ENCODE data around the gene FAM163B. TPM values are rescaled to one million over a fixed set of nuclear protein-coding genes. Genes with fewer than 3 reads are reported as not detected.

Gene FAM163B
- polyA plus RNA-seq, 1 of the 3 experiments (the other 2 are of a cell fraction), result 0.05 TPM

DNA sequence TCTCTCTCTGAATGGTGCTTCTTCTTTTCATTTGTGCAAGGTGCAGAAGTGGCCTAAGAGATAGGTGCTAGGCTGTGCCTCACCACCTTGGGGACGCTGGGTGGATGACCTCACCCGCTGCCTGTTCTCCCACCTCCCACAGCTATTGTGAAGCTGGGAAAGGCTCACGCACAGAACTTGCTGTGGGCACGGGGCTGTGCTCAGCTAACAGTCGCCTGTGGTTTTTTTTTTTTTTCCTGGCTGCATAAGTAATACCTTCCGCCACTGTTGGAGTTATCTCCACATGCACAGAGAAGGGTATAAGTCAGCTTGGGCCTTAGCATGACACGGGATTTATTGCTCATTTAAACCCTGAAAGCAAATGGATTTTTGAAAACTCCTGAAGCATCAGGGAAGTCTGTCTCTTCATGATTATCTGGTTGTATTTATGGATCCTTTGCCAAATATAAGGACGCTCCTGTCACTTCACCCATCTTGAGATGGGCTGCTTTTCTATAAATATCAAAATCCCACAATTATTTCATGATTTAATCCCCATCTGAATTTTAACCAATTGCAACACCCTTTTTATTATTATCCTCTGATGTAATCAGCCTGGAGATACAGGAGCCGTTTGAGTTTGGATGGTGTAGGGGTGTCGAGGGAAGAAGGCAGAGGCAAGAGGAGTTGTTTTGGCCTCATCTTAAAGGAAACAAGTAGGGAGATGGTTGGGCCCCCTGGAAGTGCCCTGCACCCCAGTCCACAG, 36.0 kb upstream of the FAM163B start:
- Histone ChIP-seq H4K20me1 (ENCODE audit: insufficient read depth) (no peaks in the 10 kb centered on the region), H3K79me2 (ENCODE audit: insufficient read depth) (no peaks in the 10 kb centered on the region), H3K4me1 (ENCODE audit: control insufficient read depth in 1 of 2, insufficient read depth in 2 of 2, low read depth in 1 of 2, low read length in 1 of 2) (peaks cover 0 to 75% of the 10 kb centered on the region in 2 experiments; a peak in 1 of 4 replicates), H3F3A (replicated peaks; ENCODE audit: insufficient read depth) (no peaks in the 10 kb centered on the region), H3K9me2 (no peaks in the 10 kb centered on the region), H3K36me3 (replicated peaks in 1 of 2; ENCODE audit: control insufficient read depth in 1 of 2, insufficient read depth in 2 of 2, low read length in 1 of 2) (peaks cover 0 to 9% of the 10 kb centered on the region in 2 experiments), H3K9me3 (no peaks in the 10 kb centered on the region), H3K9ac (no peak overlapping the region), H3K27ac (ENCODE audit: low read depth in 2 of 2, low read length in 1 of 2) (peak overlapping the region in 1 of 2 experiments; percentile 55; a peak in 2 of 4 replicates), H3K27me3 (ENCODE audit: insufficient read depth) (peaks cover 20% of the 10 kb centered on the region; the same call in 1 of the 2 replicates), H3K4me2 (no peak overlapping the region), H2AFZ (ENCODE audit: low read depth) (no peak overlapping the region), H3K4me3 (ENCODE audit: low read depth in 2 of 2, low read length in 1 of 2) (no peak overlapping the region; a peak in 1 of 4 replicates)
- ChIA-PET POLR2A (interaction anchor here (0.6 to 16.4 kb wide), 5 partner anchors 9 to 36 kb away, joined by 3 to 261 read pairs (median 5); partner anchors contain the start of genes DBH and FAM163B), CTCF (no interaction called here)
- DNase-seq, result no peak
- TF ChIP-seq NRF1 (IDR thresholded peaks at IDR 0.05; ENCODE audit: low read depth, low read length), result no peak
- no peak for TF ChIP-seq POLR2AphosphoS5 (IDR thresholded peaks at IDR 0.05; ENCODE audit: low read depth, low read length)
- TF ChIP-seq SIN3A (IDR thresholded peaks at IDR 0.05; ENCODE audit: borderline replicate concordance, low read depth, low read length), result no peak
- no peak for TF ChIP-seq MXI1 (IDR thresholded peaks at IDR 0.05; ENCODE audit: low read depth, low read length)
- TF ChIP-seq FOSL2 (IDR thresholded peaks at IDR 0.05; ENCODE audit: borderline replicate concordance, low read depth), result no peak
- TF ChIP-seq RCOR1 (IDR thresholded peaks at IDR 0.05; ENCODE audit: low read length), result no peak
- TF ChIP-seq, protein P1, sequence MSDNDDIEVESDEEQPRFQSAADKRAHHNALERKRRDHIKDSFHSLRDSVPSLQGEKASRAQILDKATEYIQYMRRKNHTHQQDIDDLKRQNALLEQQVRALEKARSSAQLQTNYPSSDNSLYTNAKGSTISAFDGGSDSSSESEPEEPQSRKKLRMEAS (IDR thresholded peaks at IDR 0.05; ENCODE audit: low read depth), result no peak
- TF ChIP-seq FOXJ3 (CRISPR knock-in tag; IDR thresholded peaks at IDR 0.05), result no peak
- no peak for TF ChIP-seq EZH2phosphoT487 (IDR thresholded peaks at IDR 0.05; ENCODE audit: borderline replicate concordance, low read depth)
- TF ChIP-seq MEF2A (IDR thresholded peaks at IDR 0.05; ENCODE audit: borderline replicate concordance, low read depth), result no peak
- TF ChIP-seq, protein P2, sequence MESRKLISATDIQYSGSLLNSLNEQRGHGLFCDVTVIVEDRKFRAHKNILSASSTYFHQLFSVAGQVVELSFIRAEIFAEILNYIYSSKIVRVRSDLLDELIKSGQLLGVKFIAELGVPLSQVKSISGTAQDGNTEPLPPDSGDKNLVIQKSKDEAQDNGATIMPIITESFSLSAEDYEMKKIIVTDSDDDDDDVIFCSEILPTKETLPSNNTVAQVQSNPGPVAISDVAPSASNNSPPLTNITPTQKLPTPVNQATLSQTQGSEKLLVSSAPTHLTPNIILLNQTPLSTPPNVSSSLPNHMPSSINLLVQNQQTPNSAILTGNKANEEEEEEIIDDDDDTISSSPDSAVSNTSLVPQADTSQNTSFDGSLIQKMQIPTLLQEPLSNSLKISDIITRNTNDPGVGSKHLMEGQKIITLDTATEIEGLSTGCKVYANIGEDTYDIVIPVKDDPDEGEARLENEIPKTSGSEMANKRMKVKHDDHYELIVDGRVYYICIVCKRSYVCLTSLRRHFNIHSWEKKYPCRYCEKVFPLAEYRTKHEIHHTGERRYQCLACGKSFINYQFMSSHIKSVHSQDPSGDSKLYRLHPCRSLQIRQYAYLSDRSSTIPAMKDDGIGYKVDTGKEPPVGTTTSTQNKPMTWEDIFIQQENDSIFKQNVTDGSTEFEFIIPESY (IDR thresholded peaks at IDR 0.05; ENCODE audit: borderline replicate concordance, low read depth), result no peak
- TF ChIP-seq, protein P3, sequence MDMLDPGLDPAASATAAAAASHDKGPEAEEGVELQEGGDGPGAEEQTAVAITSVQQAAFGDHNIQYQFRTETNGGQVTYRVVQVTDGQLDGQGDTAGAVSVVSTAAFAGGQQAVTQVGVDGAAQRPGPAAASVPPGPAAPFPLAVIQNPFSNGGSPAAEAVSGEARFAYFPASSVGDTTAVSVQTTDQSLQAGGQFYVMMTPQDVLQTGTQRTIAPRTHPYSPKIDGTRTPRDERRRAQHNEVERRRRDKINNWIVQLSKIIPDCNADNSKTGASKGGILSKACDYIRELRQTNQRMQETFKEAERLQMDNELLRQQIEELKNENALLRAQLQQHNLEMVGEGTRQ (IDR thresholded peaks at IDR 0.05; ENCODE audit: borderline replicate concordance, low read depth, low read length), result no peak
- no peak for TF ChIP-seq GABPA (IDR thresholded peaks at IDR 0.05; ENCODE audit: low read depth)
- no peak for TF ChIP-seq RXRA (IDR thresholded peaks at IDR 0.05; ENCODE audit: borderline replicate concordance, low read depth)
- 52% methylated on average over 9 of the region's 10 CpGs for WGBS (ENCODE audit: low lambda C conversion rate)

All from SK-N-SH (cell line).